H1 (cell line): ENCODE measurements around the gene ITPR3. TPM values are rescaled to one million over a fixed set of nuclear protein-coding genes. Genes with fewer than 3 reads are reported as not detected.
A peak's percentile ranks its signal among the peaks of the same experiment; 100 is the strongest.

Experiments used
- CTCF ChIA-PET: fragments of 300-600 bp; sonication (Branson Sonifier 250); formaldehyde crosslinking; loops from one replicate; lab custom pipeline; 2021; ENCODE audit not compliant: partially characterized antibody; lab: Charles Lee
- POLR2A ChIA-PET: fragments of 300-600 bp; sonication (Branson Sonifier 250); formaldehyde crosslinking; loops from one replicate; lab custom pipeline; 2021; ENCODE audit warnings: inconsistent platforms; ENCODE audit not compliant: partially characterized antibody; lab: Charles Lee
- DNase-seq, 2 experiments: peaks; one replicate each; pipeline versions ENCODE4 v3.0.0 to v3.0.0-alpha.2; 2010 to 2022; ENCODE audit warnings: low spot score in 2 of 2, low read depth in 1 of 2, mixed read lengths in 1 of 2
- FAIRE-seq: peaks from 2 replicates; lab custom pipeline; 2011; peaks lifted over from hg19 to GRCh38; lab: Jason Lieb, UNC
- H2AFZ ChIP-seq: 2 replicates; pipeline ENCODE4 v1.8.1; 2012; ENCODE audit warnings: low read length, inconsistent platforms
- H2AK5ac ChIP-seq: 2 replicates; pipeline ENCODE4 v1.6.1; 2013; ENCODE audit warnings: low read depth, low read length
- H2BK120ac ChIP-seq: replicated peaks from 2 replicates; pipeline ENCODE3; 2013; ENCODE audit warnings: low read depth, low read length, inconsistent platforms
- H2BK12ac ChIP-seq: 2 replicates; pipeline ENCODE4 v1.6.1; 2013; ENCODE audit warnings: low read depth, low read length
- H2BK15ac ChIP-seq: 2 replicates; pipeline ENCODE4 v1.6.1; 2013; ENCODE audit warnings: low read length
- H2BK20ac ChIP-seq: 2 replicates; pipeline ENCODE4 v1.6.1; 2013; ENCODE audit warnings: low read length
- H2BK5ac ChIP-seq: 2 replicates; pipeline ENCODE4 v1.6.1; 2013; ENCODE audit warnings: low read depth, low read length
- H3K14ac ChIP-seq: 2 replicates; pipeline ENCODE4 v1.6.1; 2013; ENCODE audit warnings: inconsistent platforms; ENCODE audit not compliant: insufficient read length
- H3K18ac ChIP-seq: 2 replicates; pipeline ENCODE4 v1.6.1; 2013; ENCODE audit warnings: low read length; ENCODE audit errors: extremely low read depth
- H3K23ac ChIP-seq: 2 replicates; pipeline ENCODE4 v1.6.1; 2013; ENCODE audit warnings: inconsistent platforms; ENCODE audit not compliant: insufficient read length
- H3K23me2 ChIP-seq: 2 replicates; pipeline ENCODE4 v1.6.1; 2013; ENCODE audit warnings: low read depth, low read length
- H3K27ac ChIP-seq: 2 replicates; pipeline ENCODE4 v1.6.1; 2011; ENCODE audit warnings: low read depth, low read length, inconsistent platforms
- H3K27me3 ChIP-seq, 4 experiments: replicated peaks in 1 of 4; 1 replicate in 1 of 4; 2 replicates in 3 of 4; pipeline versions ENCODE4 v1.6.1 to v1.8.1; 2011 to 2013; ENCODE audit warnings: low read length in 3 of 4, mild to moderate bottlenecking in 3 of 4, inconsistent platforms in 2 of 4, mixed read lengths in 2 of 4, moderate library complexity in 1 of 4; ENCODE audit not compliant: control insufficient read depth in 3 of 4, insufficient read depth in 3 of 4; ENCODE audit errors: extremely low read depth in 1 of 4
- H3K36me3 ChIP-seq, 4 experiments: 2 replicates each; pipeline versions ENCODE4 v1.6.1 to v1.8.1; 2011 to 2013; ENCODE audit warnings: mild to moderate bottlenecking in 4 of 4, low read length in 3 of 4, moderate library complexity in 2 of 4, control low read depth in 1 of 4, inconsistent platforms in 1 of 4; ENCODE audit not compliant: insufficient read depth in 4 of 4, control insufficient read depth in 2 of 4
- H3K4ac ChIP-seq: replicated peaks from 2 replicates; pipeline ENCODE3; 2013; ENCODE audit warnings: low read length, low read depth, mixed read lengths, inconsistent platforms; ENCODE audit not compliant: insufficient read length
- H3K4me1 ChIP-seq, 4 experiments: replicated peaks in 1 of 4; 1 replicate in 1 of 4; 2 replicates in 3 of 4; pipeline versions ENCODE4 v1.6.1 to v1.8.1; 2011 to 2013; ENCODE audit warnings: low read length in 3 of 4, inconsistent platforms in 2 of 4, mixed read lengths in 1 of 4; ENCODE audit not compliant: insufficient read depth in 4 of 4, control insufficient read depth in 3 of 4
- H3K4me2 ChIP-seq, 2 experiments: 2 replicates each; pipeline versions ENCODE4 v1.6.1 to v1.8.1; 2011 to 2013; ENCODE audit warnings: low read depth in 2 of 2, low read length in 2 of 2, control low read depth in 1 of 2, inconsistent platforms in 1 of 2, mild to moderate bottlenecking in 1 of 2; ENCODE audit not compliant: insufficient read depth in 1 of 2
- H3K4me3 ChIP-seq, 4 experiments: fragments of 200-600, 300-600 bp in 1 of 4; sonication (generic), shearing (Covaris generic), sonication (Bioruptor Twin) in 1 of 4; 2 replicates each; pipeline versions ENCODE4 v1.5.1 to v1.8.1; 2011 to 2016; ENCODE audit warnings: low read length in 4 of 4, low read depth in 3 of 4, control low read depth in 2 of 4, inconsistent platforms in 2 of 4, mild to moderate bottlenecking in 2 of 4, mixed read lengths in 1 of 4, moderate library complexity in 1 of 4; ENCODE audit not compliant: insufficient read depth in 2 of 4; ENCODE audit errors: extremely low read depth in 1 of 4
- H3K56ac ChIP-seq: replicated peaks from 2 replicates; pipeline ENCODE3; 2013; ENCODE audit warnings: low read depth, mild to moderate bottlenecking, mixed read lengths, low read length, inconsistent platforms; ENCODE audit not compliant: insufficient read length
- H3K79me1 ChIP-seq: 2 replicates; pipeline ENCODE4 v1.6.1; 2013; ENCODE audit warnings: low read depth, low read length, control low read depth
- H3K79me2 ChIP-seq, 2 experiments: 2 replicates each; pipeline versions ENCODE4 v1.6.1 to v1.8.1; 2012 to 2013; ENCODE audit warnings: low read length in 2 of 2, mild to moderate bottlenecking in 2 of 2, inconsistent platforms in 1 of 2; ENCODE audit not compliant: insufficient read depth in 2 of 2, control insufficient read depth in 1 of 2
- H3K9ac ChIP-seq, 4 experiments: replicated peaks in 1 of 4; 1 replicate in 1 of 4; 2 replicates in 3 of 4; pipeline versions ENCODE4 v1.6.1 to v1.8.1; 2011 to 2013; ENCODE audit warnings: low read depth in 3 of 4, low read length in 3 of 4, control low read depth in 2 of 4, mild to moderate bottlenecking in 2 of 4, moderate library complexity in 2 of 4, inconsistent platforms in 1 of 4; ENCODE audit errors: extremely low read depth in 1 of 4
- H3K9me3 ChIP-seq, 2 experiments: 2 replicates each; pipeline versions ENCODE4 v1.6.1 to v1.8.1; 2012 to 2013; ENCODE audit warnings: mild to moderate bottlenecking in 2 of 2, moderate library complexity in 2 of 2, control low read depth in 1 of 2, inconsistent platforms in 1 of 2, low read depth in 1 of 2, low read length in 1 of 2, mixed read lengths in 1 of 2; ENCODE audit not compliant: insufficient read depth in 2 of 2
- H4K20me1 ChIP-seq, 2 experiments: replicated peaks in 1 of 2; 2 replicates each; pipeline versions ENCODE3 to v1.8.1; 2011 to 2013; ENCODE audit warnings: inconsistent platforms in 2 of 2, low read length in 2 of 2, mild to moderate bottlenecking in 1 of 2; ENCODE audit not compliant: insufficient read depth in 2 of 2, control insufficient read depth in 1 of 2
- H4K5ac ChIP-seq: 2 replicates; pipeline ENCODE4 v1.6.1; 2013; ENCODE audit warnings: low read length, low read depth, mixed read lengths, inconsistent platforms; ENCODE audit not compliant: insufficient read length
- H4K8ac ChIP-seq: 2 replicates; pipeline ENCODE4 v1.8.0; 2013; ENCODE audit warnings: mild to moderate bottlenecking, moderate library complexity, low read length, inconsistent platforms; ENCODE audit not compliant: insufficient read depth; ENCODE audit errors: extremely low read depth
- H4K91ac ChIP-seq: replicated peaks from 2 replicates; pipeline ENCODE3; 2013; ENCODE audit warnings: low read length, mixed read lengths, inconsistent platforms; ENCODE audit not compliant: insufficient read length
- KDM1A ChIP-seq: fragments of 200-600, 300-600 bp; sonication (generic); IDR thresholded peaks from 2 replicates; pipeline ENCODE4 v1.7.1; 2016; ENCODE audit warnings: mild to moderate bottlenecking, low read length, borderline replicate concordance
- RFX5 ChIP-seq: IDR thresholded peaks from 2 replicates; pipeline ENCODE4 v1.6.1; 2011; ENCODE audit warnings: low read depth, low read length, improper control_type of control experiment, borderline replicate concordance
- WGBS, 2 experiments: shearing (Covaris generic) in 1 of 2; methylation state at CpG; one replicate each; pipeline versions ENCODE4 v1.1.6 to v1.1.7; 2013 to 2015; ENCODE audit warnings: low lambda C conversion rate in 2 of 2, mixed read lengths in 2 of 2, inconsistent platforms in 1 of 2, low coverage in 1 of 2, missing lambda C conversion rate in 1 of 2; ENCODE audit not compliant: insufficient replicate concordance in 2 of 2, insufficient coverage in 1 of 2, insufficient read length in 1 of 2; ENCODE audit errors: extremely low coverage in 1 of 2, missing lambda C conversion rate in 1 of 2; 5-methylcytosine and 5-hydroxymethylcytosine counted together
- polyA plus RNA-seq, 7 experiments: library from polyadenylated mRNA; depleted of rRNA in 3 of 7; stranded (reverse) in 5 of 7; unstranded in 2 of 7; fragments of >200 nt in 5 of 7; fragments of 200-250 nt in 2 of 7; gene quantifications; 1 replicate in 5 of 7; 2 replicates in 1 of 7; 4 replicates in 1 of 7; pipeline versions ENCODE4 v1.2.1 to v1.2.3, GENCODE V29; 2011 to 2013; ENCODE audit warnings: missing spikeins in 2 of 7, mixed read lengths in 2 of 7
- total RNA-seq: library from RNA; stranded (reverse); fragmentation: NEBNext Ultra II Directional; extraction: Animal tissue kit (Norgen Biotek cat#: 25700); gene quantifications from 2 replicates; pipeline ENCODE4 v1.2.1, GENCODE V29; 2021

The ITPR3 gene
- total and polyA plus RNA-seq, 2 of the 8 experiments (the other 6 are each of a cell fraction or from before 2014, with no cell fraction given), result 29.1 to 45.7 TPM

DNA sequence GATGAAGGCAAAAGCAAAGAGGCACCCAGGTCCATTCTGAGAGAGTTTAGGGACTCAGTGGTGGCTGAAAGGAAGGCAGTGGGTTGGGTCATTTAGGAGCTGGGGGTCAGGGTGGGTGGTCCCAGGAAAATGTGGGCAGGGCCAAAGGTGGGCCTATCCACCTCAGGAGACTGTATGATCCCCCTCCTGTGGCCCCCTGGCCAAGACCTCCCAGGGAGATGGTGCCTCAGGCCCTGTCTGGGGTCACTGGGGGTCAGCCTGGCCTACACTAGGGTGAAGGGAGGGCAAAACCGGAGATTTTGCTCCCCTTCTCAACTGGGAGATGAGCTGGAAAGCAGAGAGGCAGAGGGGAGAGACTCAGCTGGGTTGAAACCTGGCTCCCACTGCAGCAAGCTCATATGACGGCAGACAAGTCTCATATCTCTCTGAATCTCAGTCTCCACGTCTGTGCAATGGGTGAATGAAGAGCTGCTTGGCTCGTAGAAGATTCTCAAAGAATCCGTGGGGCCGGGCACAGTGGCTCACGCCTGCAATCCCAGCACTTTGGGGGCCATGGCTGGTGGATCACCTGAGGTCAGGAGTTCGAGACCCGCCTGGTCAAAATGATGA lies 29.6 kb upstream of the ITPR3 start:
- H2AK5ac ChIP-seq, result peak overlapping the region; percentile 93; the same call in 1 of the 2 replicates
- POLR2A ChIA-PET, result interaction anchor here (1.1 to 1.6 kb wide), 5 partner anchors 30 to 137 kb away, joined by 4 to 5 read pairs (median 4); partner anchors contain the start of genes ITPR3 and ZBTB9

More for the DNA sequence above, 29.6 kb upstream of the ITPR3 start:
- FAIRE-seq, result no peak
- Histone ChIP-seq H2BK120ac (peak overlapping the region; percentile 75), H4K91ac (peak overlapping the region; percentile 59), H3K79me1 (no peaks in the 10 kb centered on the region), H3K79me2 (no peaks in the 10 kb centered on the region), H3K4me3 (no peak overlapping the region), H3K4me1 (peaks cover 5 to 28% (median 17%) of the 10 kb centered on the region in 4 experiments), H3K9ac (no peak overlapping the region), H3K18ac (no peak overlapping the region; the same call in 1 of the 2 replicates), H3K23me2 (no peaks in the 10 kb centered on the region; the same call in 1 of the 2 replicates), H3K9me3 (no peaks in the 10 kb centered on the region), H4K20me1 (no peaks in the 10 kb centered on the region), H2BK5ac (peak overlapping the region; percentile 92; the same call in 1 of the 2 replicates), H3K27me3 (no peaks in the 10 kb centered on the region), H4K8ac (no peak overlapping the region), H3K14ac (no peak overlapping the region), H3K23ac (no peak overlapping the region), H2BK15ac (peak overlapping the region; percentile 74), H3K56ac (no peak overlapping the region), H4K5ac (no peak overlapping the region), H2BK12ac (peak overlapping the region; percentile 68; the same call in 1 of the 2 replicates), H3K4me2 (no peak overlapping the region), H2BK20ac (peak overlapping the region; percentile 100; the same call in 1 of the 2 replicates), H3K36me3 (no peaks in the 10 kb centered on the region), H3K27ac (no peak overlapping the region), H2AFZ (no peak overlapping the region), H3K4ac (peak overlapping the region; percentile 4)
- 90% methylated on average over 9 of the region's 9 CpGs; no CpG with 5 or more reads in 1 of the 2 experiments for WGBS, 2 experiments
- TF ChIP-seq RFX5, result no peak
- peak; percentile 61; the same call in 1 of the 2 replicates for TF ChIP-seq KDM1A
- CTCF ChIA-PET, result interaction anchor here (0.8 to 9.3 kb wide), 14 partner anchors 9 to 131 kb away, joined by 3 to 131 read pairs (median 6); partner anchors contain the start of gene ITPR3
- no peak for DNase-seq
